Lower lobe of right lung (tissue), 2 donors: ENCODE measurements around the gene CFAP53. TPM values are rescaled to one million over a fixed set of nuclear protein-coding genes. Genes with fewer than 3 reads are reported as not detected.

Experiments used
- ATAC-seq, 2 donors: fragments of 200-7000 bp; cut with Tn5 transposase; one replicate each; pipeline ENCODE4 v1.9.1; 2020 to 2022; ENCODE audit warnings: mild to moderate bottlenecking in 2 of 2, moderate library complexity in 2 of 2
- DNase-seq: peaks from one replicate; pipeline ENCODE4 v3.0.0-alpha.2; 2020
- H3K27ac ChIP-seq: fragments of 200-600 bp; one replicate; pipeline ENCODE4 v1.8.0; 2022
- H3K27me3 ChIP-seq: fragments of 200-600 bp; one replicate; pipeline ENCODE4 v1.8.0; 2022; ENCODE audit warnings: low read depth
- H3K36me3 ChIP-seq: fragments of 200-600 bp; one replicate; pipeline ENCODE4 v1.8.0; 2022; ENCODE audit warnings: mild to moderate bottlenecking
- H3K4me1 ChIP-seq: fragments of 200-600 bp; one replicate; pipeline ENCODE4 v1.8.0; 2022
- H3K4me3 ChIP-seq: fragments of 200-600 bp; one replicate; pipeline ENCODE4 v1.8.0; 2022; ENCODE audit warnings: mild to moderate bottlenecking
- H3K9me3 ChIP-seq: fragments of 200-600 bp; one replicate; pipeline ENCODE4 v1.8.0; 2022
- CTCF ChIP-seq: fragments of 200-600 bp; IDR thresholded peaks from one replicate; pipeline ENCODE4 v1.8.0; 2022; ENCODE audit warnings: antibody characterized with exemption, mild to moderate bottlenecking
- intact Hi-C: fragments of 100-400 bp; cut with DNase I; formaldehyde crosslinking; loops from one replicate; pipeline ENCODE4 v1.11.0; 2022
- total RNA-seq: library from RNA; stranded (reverse); fragmentation: NEBNext Ultra II Directional; extraction: Animal tissue kit (Norgen Biotek cat#: 25700); gene quantifications from one replicate; pipeline ENCODE4 v1.2.1, GENCODE V29; 2021
- donor health status: DM: no; HTN: yes; CAD: no; lungs with severe emphysema.

Gene CFAP53
- total RNA-seq, 1 donor from 2014 or later, result 3.7 TPM

GRCh38 chr18:50179465-50179864 lies 86.8 kb downstream of the CFAP53 start:
- H3K9me3 ChIP-seq, result no peaks in the 10 kb centered on the region
- ATAC-seq (no peak), DNase-seq (no peak)
- H3K36me3 ChIP-seq, result no peaks in the 10 kb centered on the region
- H3K4me1 ChIP-seq, result no peaks in the 10 kb centered on the region
- no peak overlapping the region for H3K4me3 ChIP-seq
- intact Hi-C loops, result no loop called here
- TF ChIP-seq CTCF, result no peak
- H3K27ac ChIP-seq, result no peak overlapping the region
- H3K27me3 ChIP-seq, result no peaks in the 10 kb centered on the region

GRCh38 chr18:50177294-50177992 lies 88.9 kb downstream of the CFAP53 start:
- H3K36me3 ChIP-seq, result no peaks in the 10 kb centered on the region
- no peak overlapping the region for H3K27ac ChIP-seq
- ATAC-seq (no peak), DNase-seq (no peak)
- H3K27me3 ChIP-seq, result no peaks in the 10 kb centered on the region
- no peaks in the 10 kb centered on the region for H3K9me3 ChIP-seq
- no peak for TF ChIP-seq CTCF
- intact Hi-C loops, result no loop called here
- H3K4me3 ChIP-seq, result no peak overlapping the region
- H3K4me1 ChIP-seq, result no peaks in the 10 kb centered on the region

Other genes starting within 250 kb of the CFAP53 start
- gene MYO5B, start 71.3 kb downstream of the CFAP53 start, total RNA-seq, result 23.3 TPM
- 64.1 TPM for gene MBD1, start 15.0 kb upstream of the CFAP53 start, total RNA-seq
- 60.2 TPM for gene CXXC1, start 21.2 kb upstream of the CFAP53 start, total RNA-seq
- 1.2 TPM for gene SKA1, start 108.6 kb upstream of the CFAP53 start, total RNA-seq